ENCODE measurements around the gene CYTH4.

- no peak for TF ChIP-seq CTCF (IDR thresholded peaks at IDR 0.05)
- no peak for TF ChIP-seq POLR2A (IDR thresholded peaks at IDR 0.05)
Observed at GRCh38 chr22:37308385-37309200, 26.3 kb downstream of the CYTH4 start.
